ENCODE results near the gene FHIP2A.
"Not testable (repeated sequence)": the region's sequence is repeated elsewhere in the genome, so short reads cannot be mapped to it uniquely, and the experiment has no call there.

Gene FHIP2A

GRCh38 chr10:114856544-114857287, 35.1 kb downstream of the FHIP2A start:
- Histone ChIP-seq H3K36me3 (ENCODE audit: insufficient read depth, low read length) (no peaks in the 10 kb centered on the region), H3K9ac (ENCODE audit: low read depth, low read length) (no peak overlapping the region), H3K4me1 (ENCODE audit: insufficient read depth, low read length) (no peaks in the 10 kb centered on the region), H3K9me3 (ENCODE audit: control insufficient read depth, insufficient read depth, low read length) (no peaks in the 10 kb centered on the region)

DNA sequence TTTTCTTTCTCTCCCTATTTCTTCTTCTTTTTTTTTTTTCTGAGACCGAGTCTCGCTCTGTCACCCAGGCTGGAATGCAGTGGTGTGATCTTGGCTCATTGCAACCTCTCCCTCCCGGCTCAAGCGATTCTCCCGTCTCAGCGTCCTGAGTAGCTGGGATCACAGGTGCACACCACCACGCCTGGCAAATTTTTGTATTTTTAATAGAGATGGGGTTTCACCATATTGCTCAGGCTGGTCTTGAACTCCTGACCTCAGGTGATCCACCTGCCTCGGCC, 35.6 kb downstream of the FHIP2A start:
- not testable (repeated sequence) for H3K9me3 ChIP-seq (ENCODE audit: control insufficient read depth, insufficient read depth, low read length); H3K36me3 ChIP-seq (ENCODE audit: insufficient read depth, low read length); H3K9ac ChIP-seq (ENCODE audit: low read depth, low read length); H3K4me1 ChIP-seq (ENCODE audit: insufficient read depth, low read length)

DNA sequence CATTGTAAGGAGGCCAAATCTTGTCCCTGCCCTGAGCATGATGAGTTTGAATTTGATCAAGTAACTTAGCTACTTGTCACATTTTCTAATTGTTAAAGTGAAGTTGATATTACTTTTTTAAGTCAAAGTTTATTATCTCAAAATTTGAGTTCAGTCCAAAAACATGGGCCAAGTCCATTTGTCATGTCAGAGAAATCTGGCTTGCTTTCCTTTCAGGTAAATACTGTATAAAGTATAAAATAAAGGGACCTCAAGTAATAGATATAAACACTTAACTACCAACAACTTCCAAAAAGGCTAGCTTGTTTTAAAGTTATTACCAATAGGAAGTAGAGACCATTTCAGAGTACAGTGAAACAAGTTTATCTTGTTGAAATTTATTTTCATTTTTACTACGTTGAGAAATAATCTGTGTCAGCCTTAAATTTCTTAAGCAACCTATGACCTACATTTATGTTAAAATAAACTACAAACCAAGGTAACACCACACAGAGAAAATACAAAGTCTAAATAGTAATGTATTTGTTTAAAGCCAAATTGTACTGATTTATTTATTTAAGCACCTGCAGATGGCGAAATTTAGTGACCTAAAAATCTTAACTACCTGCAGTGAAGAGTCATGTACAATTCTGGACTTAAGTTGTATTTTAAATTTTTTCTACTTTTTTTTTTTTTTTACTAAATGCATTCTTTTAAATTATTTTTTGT, 36.5 kb downstream of the FHIP2A start:
- no peaks in the 10 kb centered on the region for H3K36me3 ChIP-seq (ENCODE audit: insufficient read depth, low read length)
- no peak overlapping the region for H3K9ac ChIP-seq (ENCODE audit: low read depth, low read length)
- H3K4me1 ChIP-seq (ENCODE audit: insufficient read depth, low read length): no peaks in the 10 kb centered on the region
- H3K9me3 ChIP-seq (ENCODE audit: control insufficient read depth, insufficient read depth, low read length): no peaks in the 10 kb centered on the region

- Histone ChIP-seq H3K9ac (ENCODE audit: low read depth, low read length) (no peak overlapping the region), H3K4me1 (ENCODE audit: insufficient read depth, low read length) (no peaks in the 10 kb centered on the region), H3K36me3 (ENCODE audit: insufficient read depth, low read length) (no peaks in the 10 kb centered on the region), H3K9me3 (ENCODE audit: control insufficient read depth, insufficient read depth, low read length) (no peaks in the 10 kb centered on the region)
Measured at GRCh38 chr10:114859222-114859621, 37.6 kb downstream of the FHIP2A start.

- H3K4me1 ChIP-seq (ENCODE audit: insufficient read depth, low read length): no peaks in the 10 kb centered on the region
- no peaks in the 10 kb centered on the region for H3K9me3 ChIP-seq (ENCODE audit: control insufficient read depth, insufficient read depth, low read length)
- no peaks in the 10 kb centered on the region for H3K36me3 ChIP-seq (ENCODE audit: insufficient read depth, low read length)
- no peak overlapping the region for H3K9ac ChIP-seq (ENCODE audit: low read depth, low read length)
Measured at GRCh38 chr10:114862456-114862855, 40.9 kb downstream of the FHIP2A start.

DNA sequence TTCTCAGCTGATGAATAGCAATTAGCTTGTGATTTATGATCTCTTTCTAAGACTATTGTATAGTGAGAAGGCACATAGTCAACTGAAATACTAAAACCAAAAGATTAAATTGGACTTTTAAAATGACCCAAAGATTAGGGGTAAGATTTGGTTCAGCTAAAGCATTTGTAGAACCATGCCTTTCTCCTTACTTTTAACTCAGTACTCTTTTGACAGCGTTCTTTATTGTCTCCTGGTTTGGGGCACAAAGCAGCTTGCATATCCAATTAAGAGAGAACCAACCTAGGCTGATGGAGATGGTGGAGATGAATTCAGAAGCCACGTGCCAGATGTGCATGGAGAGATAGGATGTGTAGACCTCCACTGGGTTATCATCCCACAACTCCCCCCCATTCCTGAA, 45.8 kb downstream of the FHIP2A start:
- Histone ChIP-seq H3K9me3 (ENCODE audit: control insufficient read depth, insufficient read depth, low read length) (no peaks in the 10 kb centered on the region), H3K9ac (ENCODE audit: low read depth, low read length) (no peak overlapping the region), H3K4me1 (ENCODE audit: insufficient read depth, low read length) (no peaks in the 10 kb centered on the region), H3K36me3 (ENCODE audit: insufficient read depth, low read length) (no peaks in the 10 kb centered on the region)

DNA sequence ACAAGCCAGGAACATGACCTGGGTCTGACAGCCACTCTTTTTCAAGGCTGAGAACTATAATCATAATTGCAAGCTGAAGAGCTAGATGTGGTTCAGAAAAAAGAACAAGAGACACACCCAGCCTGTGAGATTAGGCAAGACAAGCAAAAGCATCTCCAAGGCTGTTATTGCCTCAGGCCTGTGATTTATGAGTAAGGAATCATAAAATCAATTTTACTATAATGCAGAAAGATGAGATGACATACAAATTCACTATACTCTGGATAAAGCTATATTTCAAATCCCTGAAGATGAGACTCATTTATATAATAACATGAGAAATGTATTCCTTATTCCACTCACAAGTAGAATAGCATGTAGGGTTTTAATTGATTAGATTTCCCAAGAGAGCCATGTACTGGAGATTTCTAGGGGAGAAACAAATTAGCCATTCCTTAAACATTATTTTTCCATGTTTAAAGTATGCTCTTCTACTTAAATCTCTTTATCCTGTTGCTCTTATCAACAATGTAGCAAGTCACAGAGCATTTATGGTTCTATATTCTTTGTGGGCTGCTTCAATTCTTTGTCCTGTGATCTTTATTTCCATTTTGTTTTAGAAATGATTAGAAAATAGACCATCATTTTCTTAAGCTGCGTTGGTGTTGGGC, 47.4 kb downstream of the FHIP2A start:
- no peaks in the 10 kb centered on the region for H3K4me1 ChIP-seq (ENCODE audit: insufficient read depth, low read length)
- H3K9ac ChIP-seq (ENCODE audit: low read depth, low read length): no peak overlapping the region
- no peaks in the 10 kb centered on the region for H3K9me3 ChIP-seq (ENCODE audit: control insufficient read depth, insufficient read depth, low read length)
- H3K36me3 ChIP-seq (ENCODE audit: insufficient read depth, low read length): no peaks in the 10 kb centered on the region

DNA sequence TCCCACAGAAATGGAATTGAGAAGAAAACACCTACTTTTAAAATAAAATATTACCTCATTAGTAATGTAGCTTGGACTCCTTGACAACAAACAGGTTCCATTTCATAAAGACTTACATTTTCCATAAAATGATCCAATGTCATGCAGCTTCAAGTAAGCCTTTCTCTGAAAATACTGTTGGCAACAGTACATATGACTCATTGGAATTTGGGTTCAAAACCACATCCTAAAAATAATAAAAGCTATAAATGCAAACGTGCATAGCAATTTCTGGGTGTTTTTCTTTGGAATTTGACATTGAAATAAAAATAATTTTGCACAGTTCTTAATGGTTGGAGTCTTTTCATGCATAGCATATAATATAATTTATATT, 47.9 kb downstream of the FHIP2A start:
- no peaks in the 10 kb centered on the region for H3K4me1 ChIP-seq (ENCODE audit: insufficient read depth, low read length)
- H3K9ac ChIP-seq (ENCODE audit: low read depth, low read length): no peak overlapping the region
- no peaks in the 10 kb centered on the region for H3K9me3 ChIP-seq (ENCODE audit: control insufficient read depth, insufficient read depth, low read length)
- no peaks in the 10 kb centered on the region for H3K36me3 ChIP-seq (ENCODE audit: insufficient read depth, low read length)

DNA sequence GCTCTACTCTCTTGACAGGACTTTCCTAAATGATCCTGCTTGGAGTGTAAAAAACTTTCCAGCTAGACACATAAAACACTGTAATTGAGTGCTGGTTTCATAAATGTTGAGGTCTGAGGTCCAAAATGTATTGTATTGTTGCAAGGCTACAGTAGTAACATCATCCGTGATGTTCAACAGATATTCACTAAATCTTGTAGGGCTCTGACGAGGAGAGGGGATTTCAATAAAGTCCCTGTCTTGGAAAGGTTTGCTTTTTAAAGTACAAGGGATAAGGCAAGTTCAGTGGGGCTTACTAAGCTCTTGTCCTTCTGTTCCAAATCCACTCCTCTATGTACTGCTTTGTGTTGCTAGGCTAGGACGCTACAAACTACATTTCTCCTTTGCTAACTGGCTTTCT, 48.9 kb downstream of the FHIP2A start:
- H3K9ac ChIP-seq (ENCODE audit: low read depth, low read length): no peak overlapping the region
- no peaks in the 10 kb centered on the region for H3K9me3 ChIP-seq (ENCODE audit: control insufficient read depth, insufficient read depth, low read length)
- H3K4me1 ChIP-seq (ENCODE audit: insufficient read depth, low read length): no peaks in the 10 kb centered on the region; the same call in 1 of the 2 replicates
- no peaks in the 10 kb centered on the region for H3K36me3 ChIP-seq (ENCODE audit: insufficient read depth, low read length)

DNA sequence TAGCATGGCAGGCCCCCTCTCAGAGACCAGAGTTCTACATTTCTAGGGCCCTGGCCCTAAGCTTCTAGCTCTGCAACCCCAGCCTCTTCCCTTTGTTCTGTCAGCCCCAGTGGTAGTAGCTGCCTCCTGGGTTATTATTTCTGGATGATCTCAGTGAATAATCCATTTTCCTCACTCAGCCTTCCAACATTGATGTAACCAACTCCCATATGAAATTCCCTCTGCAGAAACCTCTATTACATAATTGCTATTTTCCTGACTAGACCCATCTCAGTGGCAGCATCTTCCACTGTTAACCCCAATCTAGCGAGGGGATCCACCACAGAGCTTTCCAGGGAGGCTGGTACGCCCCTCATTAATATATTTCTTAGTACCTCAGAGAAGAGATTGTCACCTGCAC, 49.8 kb downstream of the FHIP2A start:
- no peaks in the 10 kb centered on the region; the same call in 1 of the 2 replicates for H3K4me1 ChIP-seq (ENCODE audit: insufficient read depth, low read length)
- H3K36me3 ChIP-seq (ENCODE audit: insufficient read depth, low read length): no peaks in the 10 kb centered on the region
- H3K9ac ChIP-seq (ENCODE audit: low read depth, low read length): no peak overlapping the region
- H3K9me3 ChIP-seq (ENCODE audit: control insufficient read depth, insufficient read depth, low read length): no peaks in the 10 kb centered on the region
